Adipocyte (in vitro differentiated cells): Measurements from ENCODE around the gene TOR1B.

Experiments
- DNase-seq: peaks from one replicate; pipeline ENCODE4 v3.0.0-alpha.2; 2015; ENCODE audit warnings: low read depth
- H3K27me3 ChIP-seq: replicated peaks from 2 replicates; pipeline ENCODE4 v1.7.0; 2013; ENCODE audit warnings: mild to moderate bottlenecking, low read length, moderate library complexity; ENCODE audit not compliant: control insufficient read depth, insufficient read depth
- H3K36me3 ChIP-seq: 2 replicates; pipeline ENCODE4 v1.7.0; 2013; ENCODE audit warnings: low read length, mild to moderate bottlenecking, moderate library complexity; ENCODE audit not compliant: control insufficient read depth, insufficient read depth, severe bottlenecking
- H3K4me1 ChIP-seq: 2 replicates; pipeline ENCODE4 v1.7.0; 2013; ENCODE audit warnings: mild to moderate bottlenecking, low read length, moderate library complexity; ENCODE audit not compliant: control insufficient read depth, insufficient read depth
- H3K4me3 ChIP-seq: 2 replicates; pipeline ENCODE4 v1.7.0; 2013; ENCODE audit warnings: mild to moderate bottlenecking, low read length, moderate library complexity
- H3K9ac ChIP-seq: 2 replicates; pipeline ENCODE4 v1.7.0; 2013; ENCODE audit warnings: mild to moderate bottlenecking, low read length, moderate library complexity
- H3K9me3 ChIP-seq: 2 replicates; pipeline ENCODE4 v1.7.0; 2013; ENCODE audit warnings: mild to moderate bottlenecking, low read length, moderate library complexity; ENCODE audit not compliant: control insufficient read depth

Gene TOR1B

GRCh38 chr9:129834489-129835127 is 31.6 kb downstream of the TOR1B start:
- Histone ChIP-seq H3K27me3 (no peaks in the 10 kb centered on the region), H3K36me3 (peaks cover 34% of the 10 kb centered on the region), H3K4me1 (peaks cover 30% of the 10 kb centered on the region), H3K4me3 (peak overlapping the region; percentile 94), H3K9ac (peak overlapping the region; percentile 91), H3K9me3 (no peaks in the 10 kb centered on the region)
- no peak for DNase-seq

- H3K9me3 ChIP-seq = no peaks in the 10 kb centered on the region
- peak; percentile 100 for DNase-seq
- H3K36me3 ChIP-seq = peaks cover 28% of the 10 kb centered on the region
- H3K9ac ChIP-seq = peak within 1 kb of the TSS; percentile 91
- H3K4me3 ChIP-seq = peak within 1 kb of the TSS; percentile 94
- H3K27me3 ChIP-seq = no peaks in the 10 kb centered on the region
- H3K4me1 ChIP-seq = peaks cover 30% of the 10 kb centered on the region
Observed at GRCh38 chr9:129835128-129835859, 32.3 kb downstream of the TOR1B start, which contains the start of the genes C9orf78 and USP20. Gene C9orf78 (minus strand): TSS chr9:129835275. CDS start chr9:129835221, 54 bp downstream. Gene USP20 (plus strand): TSS chr9:129835458. CDS start chr9:129852556, 17,098 bp downstream.

GRCh38 chr9:129835860-129836223 is 32.9 kb downstream of the TOR1B start:
- peak overlapping the region; percentile 91 for H3K9ac ChIP-seq
- H3K36me3 ChIP-seq = peaks cover 23% of the 10 kb centered on the region
- DNase-seq = no peak
- no peaks in the 10 kb centered on the region for H3K9me3 ChIP-seq
- H3K4me1 ChIP-seq = peaks cover 30% of the 10 kb centered on the region
- no peaks in the 10 kb centered on the region for H3K27me3 ChIP-seq
- peak overlapping the region; percentile 94 for H3K4me3 ChIP-seq

- peak; percentile 22 for DNase-seq
- Histone ChIP-seq H3K9ac (peak overlapping the region; percentile 91), H3K27me3 (no peaks in the 10 kb centered on the region), H3K9me3 (no peaks in the 10 kb centered on the region), H3K4me1 (peaks cover 30% of the 10 kb centered on the region), H3K36me3 (peaks cover 16% of the 10 kb centered on the region), H3K4me3 (peak overlapping the region; percentile 94)
Observed at GRCh38 chr9:129836311-129837007, 33.5 kb downstream of the TOR1B start.

GRCh38 chr9:129838707-129839259 is 35.8 kb downstream of the TOR1B start:
- DNase-seq = peak; percentile 80
- H3K4me1 ChIP-seq = peaks cover 28% of the 10 kb centered on the region

GRCh38 chr9:129839324-129840023 is 36.5 kb downstream of the TOR1B start:
- DNase-seq = peak; percentile 5
- Histone ChIP-seq H3K4me3 (no peak overlapping the region), H3K4me1 (peaks cover 22% of the 10 kb centered on the region), H3K9me3 (no peaks in the 10 kb centered on the region), H3K9ac (no peak overlapping the region), H3K36me3 (no peaks in the 10 kb centered on the region), H3K27me3 (no peaks in the 10 kb centered on the region)

More at GRCh38 chr9:129838707-129839259, 35.8 kb downstream of the TOR1B start:
- no peaks in the 10 kb centered on the region for H3K36me3 ChIP-seq
- H3K27me3 ChIP-seq = no peaks in the 10 kb centered on the region
- no peak overlapping the region for H3K9ac ChIP-seq
- no peak overlapping the region for H3K4me3 ChIP-seq
- H3K9me3 ChIP-seq = no peaks in the 10 kb centered on the region

GRCh38 chr9:129840034-129840433 is 37.0 kb downstream of the TOR1B start:
- H3K36me3 ChIP-seq = no peaks in the 10 kb centered on the region
- H3K4me1 ChIP-seq = peaks cover 22% of the 10 kb centered on the region
- DNase-seq = no peak
- no peak overlapping the region for H3K4me3 ChIP-seq
- no peaks in the 10 kb centered on the region for H3K27me3 ChIP-seq
- no peaks in the 10 kb centered on the region for H3K9me3 ChIP-seq
- no peak overlapping the region for H3K9ac ChIP-seq

GRCh38 chr9:129841071-129841470 is 38.1 kb downstream of the TOR1B start:
- no peak for DNase-seq
- H3K27me3 ChIP-seq = no peaks in the 10 kb centered on the region
- H3K9ac ChIP-seq = no peak overlapping the region
- H3K4me3 ChIP-seq = no peak overlapping the region
- H3K9me3 ChIP-seq = no peaks in the 10 kb centered on the region
- peaks cover 19% of the 10 kb centered on the region for H3K4me1 ChIP-seq
- H3K36me3 ChIP-seq = no peaks in the 10 kb centered on the region

- Histone ChIP-seq H3K9ac (no peak overlapping the region), H3K9me3 (no peaks in the 10 kb centered on the region), H3K36me3 (peaks cover 4% of the 10 kb centered on the region), H3K4me1 (no peaks in the 10 kb centered on the region), H3K4me3 (no peak overlapping the region), H3K27me3 (no peaks in the 10 kb centered on the region)
- DNase-seq = no peak
Observed at GRCh38 chr9:129845373-129845772, 42.4 kb downstream of the TOR1B start.

- no peaks in the 10 kb centered on the region for H3K4me1 ChIP-seq
- H3K9ac ChIP-seq = no peak overlapping the region
- H3K4me3 ChIP-seq = no peak overlapping the region
- no peaks in the 10 kb centered on the region for H3K9me3 ChIP-seq
- no peak for DNase-seq
- H3K36me3 ChIP-seq = peaks cover 31% of the 10 kb centered on the region
- no peaks in the 10 kb centered on the region for H3K27me3 ChIP-seq
Observed at GRCh38 chr9:129848712-129849441, 45.9 kb downstream of the TOR1B start.
